GM23248 (cell line): ENCODE results near the gene CDC45.

ENCODE experiments used
- EZH2 ChIP-seq: fragments of 200-600 bp; sonication (generic); IDR thresholded peaks from 2 replicates; pipeline ENCODE4 v1.6.1; 2018; ENCODE audit warnings: antibody characterized with exemption, mild to moderate bottlenecking; ENCODE audit not compliant: insufficient read depth, poor library complexity, severe bottlenecking
- EZH2phosphoT487 ChIP-seq: fragments of 200-600 bp; sonication (generic); IDR thresholded peaks from 2 replicates; pipeline ENCODE4 v1.6.1; 2018; ENCODE audit warnings: antibody characterized with exemption, moderate library complexity, mild to moderate bottlenecking, low read depth; ENCODE audit not compliant: insufficient read depth

- TF ChIP-seq EZH2phosphoT487: no peak
- no peak for TF ChIP-seq EZH2
Measured at GRCh38 chr22:19499236-19499879, 19.6 kb downstream of the CDC45 start.
